ENCODE measurements around the gene SNRPD1.

Gene SNRPD1

GRCh38 chr18:21629089-21629832, 17.1 kb downstream of the SNRPD1 start:
- Histone ChIP-seq H3K79me1 (ENCODE audit: low read depth, low read length) (peaks cover 5% of the 10 kb centered on the region), H3K36me3 (replicated peaks in 1 of 2; ENCODE audit: control insufficient read depth in 2 of 2, insufficient read depth in 2 of 2, low read length in 2 of 2) (peaks cover 13 to 98% of the 10 kb centered on the region in 2 donors), H3K4me1 (ENCODE audit: control insufficient read depth in 2 of 2, insufficient read depth in 1 of 2, low read depth in 1 of 2, low read length in 2 of 2) (no peaks in the 10 kb centered on the region), H3K4me2 (ENCODE audit: insufficient read depth, low read length, poor library complexity, severe bottlenecking) (no peak overlapping the region), H4K8ac (ENCODE audit: low read depth, low read length) (no peak overlapping the region), H3K4me3 (ENCODE audit: low read length in 2 of 2) (no peak overlapping the region), H2AK5ac (ENCODE audit: low read depth, low read length) (no peak overlapping the region), H3K9me3 (replicated peaks in 1 of 2; ENCODE audit: control insufficient read depth in 2 of 2, insufficient read depth in 1 of 2, low read depth in 1 of 2, low read length in 2 of 2) (no peaks in the 10 kb centered on the region), H4K91ac (ENCODE audit: low read depth, low read length, poor library complexity) (no peak overlapping the region), H3K4ac (ENCODE audit: low read length) (no peak overlapping the region), H3K27ac (replicated peaks; ENCODE audit: low read length) (no peak overlapping the region), H2BK5ac (ENCODE audit: low read length) (no peak overlapping the region), H3K9ac (ENCODE audit: low read depth, low read length, poor library complexity) (no peak overlapping the region), H2AFZ (ENCODE audit: low read length) (no peak overlapping the region), H2BK12ac (ENCODE audit: low read length) (no peak overlapping the region), H3K14ac (ENCODE audit: low read length) (no peak overlapping the region), H2BK15ac (ENCODE audit: low read length) (no peak overlapping the region), H2BK120ac (ENCODE audit: low read depth, low read length) (no peak overlapping the region), H3K23ac (ENCODE audit: low read depth, low read length, poor library complexity) (no peak overlapping the region), H3K27me3 (ENCODE audit: control insufficient read depth in 3 of 3, insufficient read depth in 3 of 3, low read depth in 1 of 3, low read length in 3 of 3) (no peaks in the 10 kb centered on the region), H3K18ac (ENCODE audit: low read length) (no peak overlapping the region)
- no peak for DNase-seq (ENCODE audit: low spot score)
- no CpG with 5 or more reads among the region's 9 CpGs for WGBS, 2 donors (ENCODE audit: extremely low coverage in 2 of 2, insufficient read length in 2 of 2, insufficient replicate concordance in 1 of 2)

DNA sequence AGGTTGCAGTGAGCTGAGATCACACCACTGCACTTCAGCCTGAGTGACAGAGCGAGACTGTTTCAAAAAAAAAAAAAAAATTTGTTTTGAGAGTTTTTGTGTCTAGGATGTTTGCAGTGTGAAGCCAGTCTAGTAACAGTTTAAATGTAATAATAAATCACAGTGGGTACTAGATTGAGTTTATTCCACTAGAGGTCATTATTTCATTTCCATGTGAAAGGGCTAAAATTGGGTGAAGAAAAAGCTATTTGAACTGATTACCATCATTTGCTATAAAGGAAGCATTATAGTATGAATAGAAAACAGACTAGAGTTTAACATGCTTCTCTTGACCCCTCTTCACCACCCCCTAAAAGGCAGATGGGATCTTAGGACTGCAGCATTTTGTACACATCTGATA, 20.3 kb downstream of the SNRPD1 start:
- DNase-seq (ENCODE audit: low spot score), result no peak
- Histone ChIP-seq H2BK5ac (ENCODE audit: low read length) (no peak overlapping the region), H3K23ac (ENCODE audit: low read depth, low read length, poor library complexity) (no peak overlapping the region), H2BK120ac (ENCODE audit: low read depth, low read length) (no peak overlapping the region), H3K4me3 (ENCODE audit: low read length in 2 of 2) (no peak overlapping the region), H2AFZ (ENCODE audit: low read length) (no peak overlapping the region), H3K4me1 (ENCODE audit: control insufficient read depth in 2 of 2, insufficient read depth in 1 of 2, low read depth in 1 of 2, low read length in 2 of 2) (no peaks in the 10 kb centered on the region), H3K27ac (replicated peaks; ENCODE audit: low read length) (no peak overlapping the region), H2BK15ac (ENCODE audit: low read length) (no peak overlapping the region), H4K91ac (ENCODE audit: low read depth, low read length, poor library complexity) (no peak overlapping the region), H3K79me1 (ENCODE audit: low read depth, low read length) (peaks cover 3% of the 10 kb centered on the region), H3K9ac (ENCODE audit: low read depth, low read length, poor library complexity) (no peak overlapping the region), H3K14ac (ENCODE audit: low read length) (no peak overlapping the region), H3K36me3 (replicated peaks in 1 of 2; ENCODE audit: control insufficient read depth in 2 of 2, insufficient read depth in 2 of 2, low read length in 2 of 2) (peaks cover 14 to 84% of the 10 kb centered on the region in 2 donors), H2BK12ac (ENCODE audit: low read length) (no peak overlapping the region), H3K4me2 (ENCODE audit: insufficient read depth, low read length, poor library complexity, severe bottlenecking) (no peak overlapping the region), H3K4ac (ENCODE audit: low read length) (no peak overlapping the region), H4K8ac (ENCODE audit: low read depth, low read length) (no peak overlapping the region), H3K18ac (ENCODE audit: low read length) (no peak overlapping the region), H3K9me3 (replicated peaks in 1 of 2; ENCODE audit: control insufficient read depth in 2 of 2, insufficient read depth in 1 of 2, low read depth in 1 of 2, low read length in 2 of 2) (no peaks in the 10 kb centered on the region), H3K27me3 (ENCODE audit: control insufficient read depth in 3 of 3, insufficient read depth in 3 of 3, low read depth in 1 of 3, low read length in 3 of 3) (no peaks in the 10 kb centered on the region), H2AK5ac (ENCODE audit: low read depth, low read length) (no peak overlapping the region)
- WGBS, 2 donors (ENCODE audit: extremely low coverage in 2 of 2, insufficient read length in 2 of 2, insufficient replicate concordance in 1 of 2), result no CpG with 5 or more reads among the region's 1 CpG

- Histone ChIP-seq H4K91ac (ENCODE audit: low read depth, low read length, poor library complexity) (no peak overlapping the region), H3K4ac (ENCODE audit: low read length) (no peak overlapping the region), H3K23ac (ENCODE audit: low read depth, low read length, poor library complexity) (no peak overlapping the region), H3K36me3 (replicated peaks in 1 of 2; ENCODE audit: control insufficient read depth in 2 of 2, insufficient read depth in 2 of 2, low read length in 2 of 2) (peaks cover 12 to 68% of the 10 kb centered on the region in 2 donors), H3K79me1 (ENCODE audit: low read depth, low read length) (peaks cover 3% of the 10 kb centered on the region), H2BK5ac (ENCODE audit: low read length) (no peak overlapping the region), H3K9me3 (replicated peaks in 1 of 2; ENCODE audit: control insufficient read depth in 2 of 2, insufficient read depth in 1 of 2, low read depth in 1 of 2, low read length in 2 of 2) (no peaks in the 10 kb centered on the region), H2AFZ (ENCODE audit: low read length) (no peak overlapping the region), H3K9ac (ENCODE audit: low read depth, low read length, poor library complexity) (no peak overlapping the region), H4K8ac (ENCODE audit: low read depth, low read length) (no peak overlapping the region), H3K4me1 (ENCODE audit: control insufficient read depth in 2 of 2, insufficient read depth in 1 of 2, low read depth in 1 of 2, low read length in 2 of 2) (no peaks in the 10 kb centered on the region), H3K14ac (ENCODE audit: low read length) (no peak overlapping the region), H2BK12ac (ENCODE audit: low read length) (no peak overlapping the region), H2BK15ac (ENCODE audit: low read length) (no peak overlapping the region), H3K4me2 (ENCODE audit: insufficient read depth, low read length, poor library complexity, severe bottlenecking) (no peak overlapping the region), H3K27me3 (ENCODE audit: control insufficient read depth in 3 of 3, insufficient read depth in 3 of 3, low read depth in 1 of 3, low read length in 3 of 3) (no peaks in the 10 kb centered on the region), H2BK120ac (ENCODE audit: low read depth, low read length) (no peak overlapping the region), H3K27ac (replicated peaks; ENCODE audit: low read length) (no peak overlapping the region), H3K18ac (ENCODE audit: low read length) (no peak overlapping the region), H3K4me3 (ENCODE audit: low read length in 2 of 2) (no peak overlapping the region), H2AK5ac (ENCODE audit: low read depth, low read length) (no peak overlapping the region)
- WGBS, 2 donors (ENCODE audit: extremely low coverage in 2 of 2, insufficient read length in 2 of 2, insufficient replicate concordance in 1 of 2), result no CpG with 5 or more reads among the region's 4 CpGs
- no peak for DNase-seq (ENCODE audit: low spot score)
Measured at GRCh38 chr18:21634588-21635199, 22.6 kb downstream of the SNRPD1 start.

GRCh38 chr18:21636769-21637168, 24.7 kb downstream of the SNRPD1 start:
- Histone ChIP-seq H3K4me1 (ENCODE audit: control insufficient read depth in 2 of 2, insufficient read depth in 1 of 2, low read depth in 1 of 2, low read length in 2 of 2) (no peaks in the 10 kb centered on the region), H3K4me2 (ENCODE audit: insufficient read depth, low read length, poor library complexity, severe bottlenecking) (no peak overlapping the region), H3K4me3 (ENCODE audit: low read length in 2 of 2) (no peak overlapping the region), H3K27ac (replicated peaks; ENCODE audit: low read length) (no peak overlapping the region), H3K36me3 (replicated peaks in 1 of 2; ENCODE audit: control insufficient read depth in 2 of 2, insufficient read depth in 2 of 2, low read length in 2 of 2) (peaks cover 8 to 52% of the 10 kb centered on the region in 2 donors), H3K9ac (ENCODE audit: low read depth, low read length, poor library complexity) (no peak overlapping the region), H3K14ac (ENCODE audit: low read length) (no peak overlapping the region), H3K23ac (ENCODE audit: low read depth, low read length, poor library complexity) (no peak overlapping the region), H3K4ac (ENCODE audit: low read length) (no peak overlapping the region), H3K27me3 (ENCODE audit: control insufficient read depth in 3 of 3, insufficient read depth in 3 of 3, low read depth in 1 of 3, low read length in 3 of 3) (no peaks in the 10 kb centered on the region), H2BK12ac (ENCODE audit: low read length) (no peak overlapping the region), H4K8ac (ENCODE audit: low read depth, low read length) (no peak overlapping the region), H3K18ac (ENCODE audit: low read length) (no peak overlapping the region), H2AK5ac (ENCODE audit: low read depth, low read length) (no peak overlapping the region), H2BK5ac (ENCODE audit: low read length) (no peak overlapping the region), H2BK15ac (ENCODE audit: low read length) (no peak overlapping the region), H3K9me3 (replicated peaks in 1 of 2; ENCODE audit: control insufficient read depth in 2 of 2, insufficient read depth in 1 of 2, low read depth in 1 of 2, low read length in 2 of 2) (no peaks in the 10 kb centered on the region), H3K79me1 (ENCODE audit: low read depth, low read length) (peaks cover 3% of the 10 kb centered on the region), H4K91ac (ENCODE audit: low read depth, low read length, poor library complexity) (no peak overlapping the region), H2BK120ac (ENCODE audit: low read depth, low read length) (no peak overlapping the region), H2AFZ (ENCODE audit: low read length) (no peak overlapping the region)
- WGBS, 2 donors (ENCODE audit: extremely low coverage in 2 of 2, insufficient read length in 2 of 2, insufficient replicate concordance in 1 of 2), result no CpG with 5 or more reads among the region's 13 CpGs
- DNase-seq (ENCODE audit: low spot score), result no peak
